ENCODE data around the gene ADAM19. TPM values are rescaled to one million over a fixed set of nuclear protein-coding genes. Genes with fewer than 3 reads are reported as not detected.

ADAM19 gene
- total and polyA plus RNA-seq, 2 donors (not counting 1 experiment from before 2014, with no cell fraction given) = 13.0 to 65.2 TPM

GRCh38 chr5:157558041-157558595 is 17.5 kb downstream of the ADAM19 start:
- Histone ChIP-seq H3K4me2 (ENCODE audit: extremely low read depth, insufficient read depth, low read length) (no peak overlapping the region), H3K79me2 (ENCODE audit: control insufficient read depth, insufficient read depth, low read length) (peaks cover 29% of the 10 kb centered on the region), H3K27me3 (ENCODE audit: control insufficient read depth, insufficient read depth, low read length) (no peaks in the 10 kb centered on the region), H3K27ac (ENCODE audit: insufficient read depth, low read length) (peak overlapping the region; percentile 57), H3K4me1 (ENCODE audit: control insufficient read depth, extremely low read depth, insufficient read depth, low read length) (peaks cover 53% of the 10 kb centered on the region), H3K9ac (ENCODE audit: insufficient read depth, low read length) (no peak overlapping the region), H3K4me3 (replicated peaks in 1 of 4; ENCODE audit: control extremely low read depth in 1 of 4, insufficient read depth in 1 of 4, low read depth in 3 of 4, low read length in 4 of 4) (no peak overlapping the region), H3K36me3 (ENCODE audit: control insufficient read depth, insufficient read depth, low read length) (no peaks in the 10 kb centered on the region), H4K20me1 (ENCODE audit: control insufficient read depth, extremely low read depth, insufficient read depth, low read length) (no peaks in the 10 kb centered on the region), H2AFZ (ENCODE audit: low read length) (no peak overlapping the region), H3K9me3 (ENCODE audit: control insufficient read depth, insufficient read depth, low read depth, low read length) (no peaks in the 10 kb centered on the region)
- DNase-seq (ENCODE audit: low read depth in 2 of 2) = peak; percentile 77 to 93
- TF ChIP-seq CTCF (conservative IDR thresholded peaks at IDR 0.05 in 1 of 2, IDR thresholded peaks at IDR 0.05 in 1 of 2; ENCODE audit: low read depth in 1 of 2, low read length in 2 of 2) = no peak
- no peak for TF ChIP-seq EZH2 (IDR thresholded peaks at IDR 0.05; ENCODE audit: low read length, missing control alignments)

GRCh38 chr5:157556615-157557418 is 18.8 kb downstream of the ADAM19 start:
- TF ChIP-seq EZH2 (IDR thresholded peaks at IDR 0.05; ENCODE audit: low read length, missing control alignments) (no peak), CTCF (conservative IDR thresholded peaks at IDR 0.05 in 1 of 2, IDR thresholded peaks at IDR 0.05 in 1 of 2; ENCODE audit: low read depth in 1 of 2, low read length in 2 of 2) (no peak)
- H3K4me2 ChIP-seq (ENCODE audit: extremely low read depth, insufficient read depth, low read length) = no peak overlapping the region
- H3K36me3 ChIP-seq (ENCODE audit: control insufficient read depth, insufficient read depth, low read length) = no peaks in the 10 kb centered on the region
- H3K27me3 ChIP-seq (ENCODE audit: control insufficient read depth, insufficient read depth, low read length) = no peaks in the 10 kb centered on the region
- no peak overlapping the region for H3K4me3 ChIP-seq (replicated peaks in 1 of 4; ENCODE audit: control extremely low read depth in 1 of 4, insufficient read depth in 1 of 4, low read depth in 3 of 4, low read length in 4 of 4)
- peak in 1 of 2 donors; percentile 34 for DNase-seq (ENCODE audit: low read depth in 2 of 2)
- no peaks in the 10 kb centered on the region for H4K20me1 ChIP-seq (ENCODE audit: control insufficient read depth, extremely low read depth, insufficient read depth, low read length)
- peaks cover 45% of the 10 kb centered on the region for H3K4me1 ChIP-seq (ENCODE audit: control insufficient read depth, extremely low read depth, insufficient read depth, low read length)
- H3K9ac ChIP-seq (ENCODE audit: insufficient read depth, low read length) = no peak overlapping the region
- H2AFZ ChIP-seq (ENCODE audit: low read length) = no peak overlapping the region
- peaks cover 35% of the 10 kb centered on the region for H3K79me2 ChIP-seq (ENCODE audit: control insufficient read depth, insufficient read depth, low read length)
- no peak overlapping the region for H3K27ac ChIP-seq (ENCODE audit: insufficient read depth, low read length)
- H3K9me3 ChIP-seq (ENCODE audit: control insufficient read depth, insufficient read depth, low read depth, low read length) = no peaks in the 10 kb centered on the region

- Histone ChIP-seq H3K9me3 (ENCODE audit: control insufficient read depth, insufficient read depth, low read depth, low read length) (no peaks in the 10 kb centered on the region), H3K27ac (ENCODE audit: insufficient read depth, low read length) (no peak overlapping the region), H3K4me2 (ENCODE audit: extremely low read depth, insufficient read depth, low read length) (no peak overlapping the region), H3K4me3 (replicated peaks in 1 of 4; ENCODE audit: control extremely low read depth in 1 of 4, insufficient read depth in 1 of 4, low read depth in 3 of 4, low read length in 4 of 4) (no peak overlapping the region), H3K36me3 (ENCODE audit: control insufficient read depth, insufficient read depth, low read length) (no peaks in the 10 kb centered on the region), H2AFZ (ENCODE audit: low read length) (no peak overlapping the region), H3K4me1 (ENCODE audit: control insufficient read depth, extremely low read depth, insufficient read depth, low read length) (peaks cover 38% of the 10 kb centered on the region), H4K20me1 (ENCODE audit: control insufficient read depth, extremely low read depth, insufficient read depth, low read length) (no peaks in the 10 kb centered on the region), H3K9ac (ENCODE audit: insufficient read depth, low read length) (no peak overlapping the region), H3K79me2 (ENCODE audit: control insufficient read depth, insufficient read depth, low read length) (peaks cover 36% of the 10 kb centered on the region), H3K27me3 (ENCODE audit: control insufficient read depth, insufficient read depth, low read length) (no peaks in the 10 kb centered on the region)
- DNase-seq (ENCODE audit: low read depth in 2 of 2) = no peak
- TF ChIP-seq EZH2 (IDR thresholded peaks at IDR 0.05; ENCODE audit: low read length, missing control alignments) (no peak), CTCF (conservative IDR thresholded peaks at IDR 0.05 in 1 of 2, IDR thresholded peaks at IDR 0.05 in 1 of 2; ENCODE audit: low read depth in 1 of 2, low read length in 2 of 2) (no peak)
These were observed 20.4 kb downstream of the ADAM19 start for GRCh38 chr5:157555037-157555640.
